NB4 (cell line): Measurements from ENCODE around the gene SIVA1.

Experiments
- CTCF ChIP-seq: IDR thresholded peaks from one replicate; pipeline ENCODE4 v1.5.1; 2012; ENCODE audit warnings: low read depth, low read length
- MYC ChIP-seq: IDR thresholded peaks from 2 replicates; pipeline ENCODE4 v1.6.1; 2011; ENCODE audit warnings: low read depth, low read length
- POLR2A ChIP-seq: IDR thresholded peaks from 2 replicates; pipeline ENCODE4 v1.6.1; 2011; ENCODE audit warnings: mild to moderate bottlenecking; ENCODE audit not compliant: insufficient read length; ENCODE audit errors: extremely low read depth
- TF ChIP-seq, protein P1 (sequence below): IDR thresholded peaks from 2 replicates; pipeline ENCODE4 v1.6.1; 2011; ENCODE audit warnings: low read depth, low read length

DNA sequence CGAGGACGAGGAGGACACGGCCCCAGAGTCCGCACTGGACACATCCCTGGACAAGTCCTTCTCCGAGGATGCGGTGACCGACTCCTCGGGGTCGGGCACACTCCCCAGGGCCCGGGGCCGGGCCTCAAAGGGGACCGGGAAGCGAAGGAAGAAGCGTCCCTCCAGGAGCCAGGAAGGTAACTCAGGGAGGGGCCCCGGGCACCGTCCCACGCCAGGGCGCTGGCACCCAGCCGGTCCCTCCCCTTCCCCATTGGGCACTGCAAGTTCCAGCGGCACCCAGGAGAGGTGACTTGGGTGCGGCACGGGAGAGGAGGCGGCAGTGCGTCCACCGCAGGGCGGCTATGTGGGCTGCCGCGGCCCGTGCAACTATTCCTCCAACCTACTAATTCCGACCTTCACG lies 38.3 kb upstream of the SIVA1 start:
- TF ChIP-seq, protein P1, sequence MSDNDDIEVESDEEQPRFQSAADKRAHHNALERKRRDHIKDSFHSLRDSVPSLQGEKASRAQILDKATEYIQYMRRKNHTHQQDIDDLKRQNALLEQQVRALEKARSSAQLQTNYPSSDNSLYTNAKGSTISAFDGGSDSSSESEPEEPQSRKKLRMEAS, result no peak
- no peak for TF ChIP-seq CTCF
- TF ChIP-seq MYC, result no peak
- TF ChIP-seq POLR2A, result no peak
